Measurements from ENCODE around the gene DLG2. TPM values are rescaled to one million over a fixed set of nuclear protein-coding genes. Genes with fewer than 3 reads are reported as not detected.

The DLG2 gene
- total and polyA plus RNA-seq, 2 of the 8 experiments (the other 6 are each of a cell fraction or from before 2014, with no cell fraction given) = 1.7 to 14.3 TPM

DNA sequence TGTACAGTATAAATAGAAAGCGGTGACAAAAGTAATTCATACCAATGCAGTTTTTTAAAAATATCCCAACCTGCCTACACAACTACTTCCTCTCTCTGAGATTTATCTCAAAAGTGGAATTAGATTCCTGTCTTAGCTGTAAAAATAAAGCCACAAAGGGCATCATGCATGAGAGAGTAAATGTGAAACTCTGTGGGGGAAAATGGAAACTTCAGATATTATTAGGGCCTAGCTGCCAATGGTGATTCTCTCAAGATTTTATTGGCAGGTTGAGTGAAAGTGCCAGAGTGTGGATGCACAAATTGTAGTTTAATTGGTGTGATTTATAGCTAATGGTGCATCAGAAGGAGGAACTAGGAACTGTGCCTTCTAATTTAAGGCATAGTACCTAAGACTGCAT, 1984.0 kb downstream of the DLG2 start (continued):
- TF ChIP-seq KDM1A (IDR thresholded peaks at IDR 0.05; ENCODE audit: borderline replicate concordance, low read length) = no peak
- no peak for TF ChIP-seq SUZ12 (IDR thresholded peaks at IDR 0.05; ENCODE audit: low read length)
